Type B pancreatic cell (in vitro differentiated cells): ENCODE results near the gene UMAD1. TPM values are rescaled to one million over a fixed set of nuclear protein-coding genes. Genes with fewer than 3 reads are reported as not detected.

Experiments used
- DNase-seq: peaks from one replicate; pipeline ENCODE4 v3.0.0; 2021; ENCODE audit warnings: mixed read lengths; ENCODE audit not compliant: unreplicated experiment; ENCODE audit errors: extremely low spot score
- H3K27ac Mint-ChIP-seq: 2 replicates; pipeline ENCODE4 v1.8.0; 2021; ENCODE audit warnings: mild to moderate bottlenecking, mixed read lengths
- H3K27me3 Mint-ChIP-seq: 2 replicates; pipeline ENCODE4 v1.8.0; 2021; ENCODE audit warnings: mixed read lengths
- H3K36me3 Mint-ChIP-seq: 2 replicates; pipeline ENCODE4 v1.8.0; 2021; ENCODE audit warnings: mixed read lengths
- H3K4me1 Mint-ChIP-seq: one replicate; pipeline ENCODE4 v1.8.0; 2021; ENCODE audit warnings: mixed read lengths; ENCODE audit not compliant: unreplicated experiment
- H3K4me3 Mint-ChIP-seq: 2 replicates; pipeline ENCODE4 v1.8.0; 2021; ENCODE audit warnings: mild to moderate bottlenecking, mixed read lengths
- H3K9me3 Mint-ChIP-seq: 2 replicates; pipeline ENCODE4 v1.8.0; 2021; ENCODE audit warnings: mixed read lengths
- total RNA-seq: library from RNA; stranded (reverse); gene quantifications from 2 replicates; pipeline ENCODE4 v1.2.1, GENCODE V29; 2021; ENCODE audit warnings: low replicate concordance
- TF ChIP-seq, protein P1 (sequence below): fragments of 200-600 bp; sonication (generic); conservative IDR thresholded peaks from 2 replicates; pipeline ENCODE4 v1.5.0; 2021; ENCODE audit warnings: antibody characterized with exemption, mild to moderate bottlenecking

Gene UMAD1
- total RNA-seq, 1 donor from 2014 or later, result 9.0 TPM

DNA sequence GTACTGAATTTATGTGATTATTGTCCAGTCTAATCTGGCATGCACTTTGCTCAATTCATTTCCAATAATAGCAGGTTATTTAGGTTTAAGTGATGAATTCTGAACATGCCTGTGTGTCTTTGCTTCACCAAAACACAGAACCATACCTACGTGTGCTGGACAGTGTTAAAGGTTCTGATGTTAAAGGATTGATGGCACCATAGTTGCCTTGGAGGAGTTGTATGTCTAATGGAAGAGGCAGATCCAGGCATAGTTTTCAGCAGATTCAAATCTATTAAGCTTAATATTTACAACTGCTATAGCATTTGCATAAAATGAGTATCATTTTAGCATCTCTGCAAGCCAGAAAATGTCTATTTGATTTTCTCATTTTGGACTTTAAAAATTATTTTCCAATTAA, 28.0 kb upstream of the UMAD1 start:
- no peaks in the 10 kb centered on the region for H3K27me3 Mint-ChIP-seq
- no peak for DNase-seq
- TF ChIP-seq, protein P1, sequence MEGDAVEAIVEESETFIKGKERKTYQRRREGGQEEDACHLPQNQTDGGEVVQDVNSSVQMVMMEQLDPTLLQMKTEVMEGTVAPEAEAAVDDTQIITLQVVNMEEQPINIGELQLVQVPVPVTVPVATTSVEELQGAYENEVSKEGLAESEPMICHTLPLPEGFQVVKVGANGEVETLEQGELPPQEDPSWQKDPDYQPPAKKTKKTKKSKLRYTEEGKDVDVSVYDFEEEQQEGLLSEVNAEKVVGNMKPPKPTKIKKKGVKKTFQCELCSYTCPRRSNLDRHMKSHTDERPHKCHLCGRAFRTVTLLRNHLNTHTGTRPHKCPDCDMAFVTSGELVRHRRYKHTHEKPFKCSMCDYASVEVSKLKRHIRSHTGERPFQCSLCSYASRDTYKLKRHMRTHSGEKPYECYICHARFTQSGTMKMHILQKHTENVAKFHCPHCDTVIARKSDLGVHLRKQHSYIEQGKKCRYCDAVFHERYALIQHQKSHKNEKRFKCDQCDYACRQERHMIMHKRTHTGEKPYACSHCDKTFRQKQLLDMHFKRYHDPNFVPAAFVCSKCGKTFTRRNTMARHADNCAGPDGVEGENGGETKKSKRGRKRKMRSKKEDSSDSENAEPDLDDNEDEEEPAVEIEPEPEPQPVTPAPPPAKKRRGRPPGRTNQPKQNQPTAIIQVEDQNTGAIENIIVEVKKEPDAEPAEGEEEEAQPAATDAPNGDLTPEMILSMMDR, result no peak
- H3K27ac Mint-ChIP-seq, result no peak overlapping the region
- H3K9me3 Mint-ChIP-seq, result no peaks in the 10 kb centered on the region
- no peaks in the 10 kb centered on the region for H3K36me3 Mint-ChIP-seq
- no peak overlapping the region for H3K4me3 Mint-ChIP-seq
- H3K4me1 Mint-ChIP-seq, result no peaks in the 10 kb centered on the region

DNA sequence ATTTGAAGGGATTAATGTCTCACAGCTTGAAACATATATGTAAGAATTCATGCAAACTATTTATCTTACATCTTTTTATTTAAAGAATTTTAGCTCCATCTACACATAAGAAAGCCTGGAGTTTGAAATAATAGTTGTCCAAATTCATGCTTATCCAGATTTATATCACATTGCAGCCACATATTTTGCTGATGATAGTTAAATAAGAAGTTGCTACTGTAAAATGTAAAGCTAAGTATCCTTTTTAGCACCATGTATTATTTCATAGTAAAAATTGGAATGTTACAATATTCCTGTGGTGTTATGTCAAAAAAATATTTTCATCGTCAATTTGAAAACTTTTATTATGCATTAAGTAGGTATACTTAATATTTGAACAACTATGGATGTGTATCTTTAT, 27.3 kb upstream of the UMAD1 start:
- H3K9me3 Mint-ChIP-seq, result no peaks in the 10 kb centered on the region
- H3K4me1 Mint-ChIP-seq, result no peaks in the 10 kb centered on the region

DNA sequence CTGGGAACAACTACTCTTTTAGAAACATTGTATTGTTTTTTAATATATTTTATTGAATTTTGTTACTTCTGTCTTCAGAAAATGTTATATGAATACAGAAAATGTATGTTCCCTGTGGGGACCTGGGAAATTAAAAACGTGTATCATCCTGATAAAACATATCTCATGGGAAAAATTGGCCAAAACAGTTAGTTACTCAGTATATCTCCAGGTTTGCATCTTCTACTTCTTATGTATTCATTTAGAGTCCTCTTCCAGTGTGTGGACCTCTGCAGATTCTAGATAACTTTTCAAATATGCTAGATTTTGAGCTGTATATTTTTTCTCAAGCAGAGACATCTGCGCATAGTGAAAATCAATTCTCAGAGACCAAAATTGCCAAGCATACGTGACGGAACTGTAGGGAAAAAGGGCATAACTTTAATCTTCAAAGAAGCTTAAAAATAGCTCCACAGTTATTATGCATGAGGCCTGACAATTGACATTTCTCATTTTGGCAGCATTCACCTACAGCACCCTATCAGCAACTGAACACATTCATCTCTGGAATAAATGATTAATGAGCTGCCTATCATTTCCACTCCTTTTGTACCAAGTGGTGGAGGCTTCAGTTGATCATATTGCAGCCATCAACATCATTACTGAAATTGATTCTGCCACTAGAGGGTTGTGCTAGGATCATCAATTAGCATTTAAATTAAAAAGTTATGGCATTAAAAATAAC, 26.4 kb upstream of the UMAD1 start:
- H3K4me3 Mint-ChIP-seq, result no peak overlapping the region
- no peak overlapping the region for H3K27ac Mint-ChIP-seq
- H3K9me3 Mint-ChIP-seq, result no peaks in the 10 kb centered on the region
- no peak for DNase-seq
- no peaks in the 10 kb centered on the region for H3K27me3 Mint-ChIP-seq
- no peaks in the 10 kb centered on the region for H3K36me3 Mint-ChIP-seq
- TF ChIP-seq, protein P1, result no peak
- H3K4me1 Mint-ChIP-seq, result no peaks in the 10 kb centered on the region

More for the DNA sequence above, 27.3 kb upstream of the UMAD1 start:
- TF ChIP-seq, protein P1, result no peak
- DNase-seq, result no peak
- no peaks in the 10 kb centered on the region for H3K27me3 Mint-ChIP-seq
- H3K27ac Mint-ChIP-seq, result no peak overlapping the region
- no peaks in the 10 kb centered on the region for H3K36me3 Mint-ChIP-seq
- no peak overlapping the region for H3K4me3 Mint-ChIP-seq

DNA sequence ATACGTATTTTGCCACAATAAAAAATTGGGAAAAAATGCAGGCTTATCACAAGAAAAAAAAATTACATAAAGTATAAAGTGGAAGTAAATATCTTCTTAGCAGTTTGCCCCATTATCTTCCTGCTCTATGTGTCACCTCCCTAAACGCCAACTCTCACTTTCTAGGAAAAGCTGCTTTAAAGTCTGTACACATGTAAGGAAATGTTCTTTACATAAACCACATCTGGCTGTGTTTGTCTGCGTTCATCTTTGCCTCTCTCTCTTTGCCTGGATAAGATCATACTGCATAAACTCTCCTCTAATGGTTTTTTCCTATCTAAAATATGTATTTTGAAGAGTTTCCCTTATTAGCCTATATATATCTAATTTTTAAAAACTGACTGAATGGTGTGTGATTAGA, 23.0 kb upstream of the UMAD1 start:
- Mint-ChIP-seq H3K4me3 (no peak overlapping the region), H3K9me3 (no peaks in the 10 kb centered on the region), H3K27me3 (no peaks in the 10 kb centered on the region), H3K27ac (no peak overlapping the region), H3K36me3 (no peaks in the 10 kb centered on the region), H3K4me1 (no peaks in the 10 kb centered on the region)
- DNase-seq, result no peak
- TF ChIP-seq, protein P1, result no peak

DNA sequence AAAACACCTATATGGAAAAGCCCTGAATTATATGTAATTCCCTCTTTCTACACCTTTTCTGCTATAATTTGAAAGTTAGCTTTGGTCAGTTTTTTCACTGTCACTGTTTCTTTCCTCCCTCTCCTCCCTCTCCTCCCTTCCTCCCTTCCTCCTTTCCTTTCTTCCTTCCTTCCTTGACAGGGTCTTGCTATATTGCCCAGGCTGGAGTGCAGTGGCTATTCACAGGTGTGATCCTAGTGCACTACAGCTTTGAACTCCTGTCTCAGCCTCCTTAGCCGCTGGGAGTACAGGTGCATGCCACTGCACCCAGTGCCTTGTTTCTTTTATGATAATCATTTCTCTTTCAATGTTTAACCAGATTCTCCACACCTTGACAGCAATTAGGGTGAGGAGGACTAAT, 22.1 kb upstream of the UMAD1 start:
- Mint-ChIP-seq H3K27me3 (no peaks in the 10 kb centered on the region), H3K9me3 (no peaks in the 10 kb centered on the region), H3K36me3 (no peaks in the 10 kb centered on the region), H3K4me1 (peaks cover 6% of the 10 kb centered on the region), H3K27ac (no peak overlapping the region), H3K4me3 (no peak overlapping the region)
- TF ChIP-seq, protein P1, result no peak
- DNase-seq, result no peak

DNA sequence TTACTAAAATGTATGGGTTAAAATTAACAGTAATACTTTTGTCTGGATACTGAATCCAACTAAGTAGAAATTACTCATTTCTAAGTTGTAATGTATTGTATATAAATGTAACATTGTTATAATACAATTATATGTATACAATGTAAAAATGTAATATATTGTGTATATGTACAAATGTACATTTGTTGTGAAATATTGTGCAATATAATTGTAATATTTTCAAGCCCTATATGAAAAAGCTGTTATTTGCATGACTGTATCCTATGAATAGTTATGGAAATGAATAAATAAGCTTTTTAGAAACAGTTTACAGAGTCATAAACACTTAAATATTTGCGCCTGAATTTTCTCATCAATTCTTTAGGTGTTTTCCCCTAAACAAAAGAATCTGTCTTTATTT, 20.3 kb upstream of the UMAD1 start:
- Mint-ChIP-seq H3K4me1 (peaks cover 6% of the 10 kb centered on the region), H3K36me3 (no peaks in the 10 kb centered on the region), H3K4me3 (no peak overlapping the region), H3K27ac (no peak overlapping the region), H3K27me3 (no peaks in the 10 kb centered on the region), H3K9me3 (no peaks in the 10 kb centered on the region)
- DNase-seq, result no peak
- TF ChIP-seq, protein P1, result no peak
